Activated CD8-positive, alpha-beta memory T cell treated with anti-CD3 and anti-CD28 coated beads, Interleukin-2, amount 10 ng/mL, durations not matched to agents 7 days and 5 days (primary cell): Measurements from ENCODE around the gene NLRP9. TPM values are rescaled to one million over a fixed set of nuclear protein-coding genes. Genes with fewer than 3 reads are reported as not detected.

Experiments
- ATAC-seq: fragments of 150-1000 bp; cut with Tn5 transposase; one replicate; pipeline ENCODE4 v1.10.0; 2021; ENCODE audit warnings: moderate library complexity
- CTCF ChIA-PET: fragments of 350-600 bp; sonication (Branson Sonifier 250); formaldehyde crosslinking; loops from one replicate; lab custom pipeline; 2021; ENCODE audit warnings: antibody characterized with exemption; lab: Charles Lee
- DNase-seq: peaks from one replicate; pipeline ENCODE4 v3.0.0-alpha.2; 2020
- H3K27ac Mint-ChIP-seq: one replicate; pipeline ENCODE4 v1.8.0; 2021; ENCODE audit warnings: mild to moderate bottlenecking, mixed read lengths
- H3K27me3 Mint-ChIP-seq: one replicate; pipeline ENCODE4 v1.8.0; 2021; ENCODE audit warnings: mixed read lengths
- H3K36me3 Mint-ChIP-seq: one replicate; pipeline ENCODE4 v1.8.0; 2021; ENCODE audit warnings: mild to moderate bottlenecking, mixed read lengths
- H3K4me1 Mint-ChIP-seq: one replicate; pipeline ENCODE4 v1.8.0; 2021; ENCODE audit warnings: mixed read lengths
- H3K4me3 Mint-ChIP-seq: one replicate; pipeline ENCODE4 v1.8.0; 2021; ENCODE audit warnings: mild to moderate bottlenecking, moderate library complexity, mixed read lengths
- H3K9me3 Mint-ChIP-seq: one replicate; pipeline ENCODE4 v1.8.0; 2022; ENCODE audit warnings: low read depth, mixed read lengths
- total RNA-seq, 2 experiments: library from RNA; stranded (reverse); gene quantifications; one replicate each; pipeline ENCODE4 v1.2.3, GENCODE V29; 2021

NLRP9 gene
- total RNA-seq, 2 experiments from 2014 or later, result not detected

DNA sequence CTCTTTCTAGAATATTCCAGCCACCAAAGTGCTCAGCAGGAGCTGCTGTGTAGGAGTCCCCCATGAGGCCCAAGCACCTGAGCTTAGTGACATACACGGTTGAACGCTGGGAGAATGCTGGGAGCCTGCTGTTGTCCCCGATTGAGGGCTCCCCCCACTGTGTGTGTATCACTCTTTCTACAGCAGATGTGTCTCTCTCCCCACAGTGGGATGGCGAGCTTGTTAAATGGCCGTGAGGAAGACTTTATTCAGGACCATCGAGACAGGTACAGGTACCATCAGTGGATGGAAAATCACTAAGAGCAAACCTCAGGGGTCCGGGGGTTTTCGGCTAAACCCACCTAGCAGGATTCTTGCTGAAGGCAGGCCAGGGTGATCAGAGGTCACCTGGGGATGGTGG is 40.5 kb downstream of the NLRP9 start:
- no peak for DNase-seq
- Mint-ChIP-seq H3K4me3 (no peak overlapping the region), H3K9me3 (no peaks in the 10 kb centered on the region), H3K27me3 (no peaks in the 10 kb centered on the region), H3K4me1 (no peaks in the 10 kb centered on the region), H3K27ac (no peak overlapping the region), H3K36me3 (peaks cover 12% of the 10 kb centered on the region)
- no peak for ATAC-seq
- CTCF ChIA-PET, result no interaction called here

DNA sequence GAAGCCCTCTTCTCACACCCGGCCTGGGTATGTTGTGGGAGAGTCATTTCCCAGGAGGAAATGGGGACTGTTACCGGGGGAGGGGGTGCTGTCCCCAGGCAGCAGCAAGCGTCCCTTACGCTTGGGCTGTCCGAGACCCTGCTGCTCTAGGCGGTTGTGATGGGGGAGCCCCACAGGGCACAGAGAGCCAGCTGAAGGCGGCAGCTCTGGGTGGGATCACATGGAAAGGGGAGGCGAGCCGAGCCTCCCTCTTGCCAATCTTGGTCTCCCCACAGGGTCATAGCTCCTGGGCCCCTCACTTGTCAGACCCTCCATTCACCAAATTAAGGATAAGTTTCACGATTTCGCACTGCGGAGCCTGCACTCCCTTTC is 41.1 kb downstream of the NLRP9 start:
- no peak for ATAC-seq
- H3K27ac Mint-ChIP-seq, result no peak overlapping the region
- H3K4me3 Mint-ChIP-seq, result no peak overlapping the region
- H3K36me3 Mint-ChIP-seq, result peaks cover 12% of the 10 kb centered on the region
- no peaks in the 10 kb centered on the region for H3K9me3 Mint-ChIP-seq
- DNase-seq, result no peak
- H3K27me3 Mint-ChIP-seq, result no peaks in the 10 kb centered on the region
- no peaks in the 10 kb centered on the region for H3K4me1 Mint-ChIP-seq
- CTCF ChIA-PET, result no interaction called here

DNA sequence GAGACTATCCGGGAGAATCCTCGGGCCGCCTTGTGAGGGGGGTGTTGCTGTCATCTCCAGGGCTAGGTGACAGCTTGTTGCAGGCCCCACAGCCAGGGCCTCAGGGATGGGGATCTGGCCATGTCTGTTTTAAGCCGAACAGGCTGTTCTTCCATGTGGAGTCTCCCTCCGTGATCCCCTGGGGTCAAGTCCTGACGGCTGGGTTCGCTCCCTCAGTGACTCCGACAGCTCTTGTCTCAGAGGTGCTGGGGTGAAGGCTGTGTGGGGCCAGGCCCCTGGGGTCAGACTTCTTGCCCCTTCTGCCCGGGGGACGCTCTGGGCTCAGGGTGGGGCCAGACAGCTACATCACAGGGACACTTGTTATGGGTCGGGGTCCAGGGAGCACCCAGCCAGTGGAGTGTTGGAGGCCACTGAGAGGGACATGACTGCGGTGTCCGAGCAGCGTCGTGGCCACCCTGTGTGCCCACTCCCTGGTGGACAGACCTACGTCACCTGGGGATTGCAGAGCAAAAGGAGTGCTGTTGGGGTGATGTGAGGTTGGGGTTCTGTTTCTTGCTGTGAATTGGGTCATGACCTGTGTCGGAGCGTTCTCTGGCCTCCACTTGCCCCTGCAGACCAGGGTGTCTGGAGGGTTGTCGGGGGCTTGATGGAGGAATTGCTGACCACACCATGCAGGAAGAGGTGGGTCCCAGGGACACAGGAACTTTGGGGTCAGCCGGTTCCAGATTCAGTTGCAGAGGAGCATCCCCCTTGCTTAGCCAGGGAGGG is 41.7 kb downstream of the NLRP9 start:
- no peaks in the 10 kb centered on the region for H3K4me1 Mint-ChIP-seq
- CTCF ChIA-PET, result no interaction called here
- no peaks in the 10 kb centered on the region for H3K27me3 Mint-ChIP-seq
- H3K9me3 Mint-ChIP-seq, result no peaks in the 10 kb centered on the region
- no peak overlapping the region for H3K4me3 Mint-ChIP-seq
- DNase-seq (no peak), ATAC-seq (no peak)
- no peak overlapping the region for H3K27ac Mint-ChIP-seq
- H3K36me3 Mint-ChIP-seq, result peaks cover 12% of the 10 kb centered on the region

DNA sequence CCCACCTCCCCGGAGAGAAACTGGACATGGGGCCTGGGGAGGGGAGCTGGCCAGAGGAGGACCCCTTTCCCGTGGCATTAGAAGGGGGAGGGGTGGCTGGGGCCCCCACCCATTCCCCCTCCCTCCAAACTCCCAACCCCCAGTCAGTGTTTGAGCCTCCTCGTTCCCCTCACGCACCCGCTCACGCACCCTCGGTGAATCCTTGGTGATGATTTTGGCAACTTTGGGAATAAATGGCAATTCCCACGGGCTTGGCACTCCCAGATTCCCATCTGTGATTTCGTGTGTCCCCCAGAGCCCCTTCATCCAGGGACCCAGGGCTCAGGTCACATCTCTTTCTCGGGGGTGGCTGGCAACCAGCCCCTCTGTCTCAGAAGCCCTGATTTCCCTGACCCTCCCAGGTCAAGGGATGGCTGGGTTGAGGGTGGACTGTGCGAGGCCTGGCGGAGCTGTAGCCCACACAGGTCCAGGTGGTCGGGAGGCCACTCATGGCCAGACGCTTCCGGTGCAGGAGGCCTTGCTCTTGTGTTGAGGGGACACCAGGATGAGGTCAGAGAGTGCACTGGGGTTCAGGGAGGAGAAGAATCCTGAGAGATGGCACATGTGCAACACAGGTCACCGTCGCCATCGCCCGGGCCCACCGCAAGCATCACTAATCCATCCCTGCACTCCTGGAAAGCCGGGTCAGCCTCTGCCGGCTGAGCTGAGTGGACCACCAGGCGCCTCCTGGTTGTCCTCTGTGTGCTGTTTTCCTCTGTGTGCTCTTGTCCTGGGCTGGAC is 42.5 kb downstream of the NLRP9 start:
- CTCF ChIA-PET, result no interaction called here
- H3K36me3 Mint-ChIP-seq, result peaks cover 11% of the 10 kb centered on the region
- no peaks in the 10 kb centered on the region for H3K9me3 Mint-ChIP-seq
- no peak overlapping the region for H3K27ac Mint-ChIP-seq
- no peaks in the 10 kb centered on the region for H3K27me3 Mint-ChIP-seq
- DNase-seq (no peak), ATAC-seq (no peak)
- no peak overlapping the region for H3K4me3 Mint-ChIP-seq
- H3K4me1 Mint-ChIP-seq, result no peaks in the 10 kb centered on the region

GRCh38 chr19:55694656-55695491 is 43.3 kb downstream of the NLRP9 start:
- DNase-seq (no peak), ATAC-seq (no peak)
- Mint-ChIP-seq H3K27me3 (no peaks in the 10 kb centered on the region), H3K4me1 (no peaks in the 10 kb centered on the region), H3K36me3 (peaks cover 7% of the 10 kb centered on the region), H3K9me3 (no peaks in the 10 kb centered on the region), H3K27ac (no peak overlapping the region), H3K4me3 (no peak overlapping the region)
- CTCF ChIA-PET, result no interaction called here

- H3K9me3 Mint-ChIP-seq, result no peaks in the 10 kb centered on the region
- H3K27me3 Mint-ChIP-seq, result no peaks in the 10 kb centered on the region
These were observed 44.0 kb downstream of the NLRP9 start for GRCh38 chr19:55694241-55694655.

DNA sequence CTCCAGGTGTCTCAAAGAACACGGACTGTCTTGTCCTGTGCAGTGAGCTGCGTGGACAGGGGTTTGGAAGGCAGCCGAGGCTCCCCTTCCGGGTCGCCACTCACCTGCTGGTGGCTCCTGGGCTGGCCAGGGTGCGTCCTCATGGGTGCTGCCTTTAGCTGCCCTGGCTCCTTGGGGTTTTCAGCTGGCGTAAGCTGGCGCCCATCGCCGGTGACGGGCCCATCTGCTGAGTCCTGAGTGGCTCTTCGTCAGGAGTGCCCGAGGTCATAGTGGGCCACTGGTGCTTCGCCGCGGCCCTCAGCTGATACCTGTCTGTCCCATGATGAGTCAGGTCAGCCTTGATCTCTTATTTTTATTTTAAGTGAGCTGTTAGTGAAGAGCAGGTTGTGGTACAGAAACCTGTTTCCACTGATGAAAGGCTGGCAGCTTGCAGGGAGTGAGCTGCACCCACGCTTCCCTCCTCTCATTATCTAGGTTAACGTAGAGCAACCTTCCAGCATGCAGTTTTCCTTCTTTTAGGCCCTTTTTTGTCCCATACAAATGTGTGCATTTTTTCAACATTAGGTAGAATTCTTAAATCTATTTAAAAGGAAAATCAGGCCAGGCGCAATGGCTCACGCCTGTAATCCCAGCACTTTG is 44.7 kb downstream of the NLRP9 start:
- peaks cover 9% of the 10 kb centered on the region for H3K36me3 Mint-ChIP-seq
- no peak overlapping the region for H3K27ac Mint-ChIP-seq
- ATAC-seq (no peak), DNase-seq (no peak)
- H3K4me3 Mint-ChIP-seq, result no peak overlapping the region
- H3K9me3 Mint-ChIP-seq, result no peaks in the 10 kb centered on the region
- no peaks in the 10 kb centered on the region for H3K27me3 Mint-ChIP-seq
- no peaks in the 10 kb centered on the region for H3K4me1 Mint-ChIP-seq
- CTCF ChIA-PET, result interaction anchor here (1.1 kb wide), 1 partner anchor 10 kb away, joined by 5 read pairs; no protein-coding TSS in a partner anchor

More at GRCh38 chr19:55694241-55694655, 44.0 kb downstream of the NLRP9 start:
- no peak overlapping the region for H3K27ac Mint-ChIP-seq
- no peaks in the 10 kb centered on the region for H3K4me1 Mint-ChIP-seq
- H3K4me3 Mint-ChIP-seq, result no peak overlapping the region
- CTCF ChIA-PET, result interaction anchor here (1.1 kb wide), 1 partner anchor 9 kb away, joined by 5 read pairs; no protein-coding TSS in a partner anchor
- ATAC-seq, result no peak
- no peak for DNase-seq
- H3K36me3 Mint-ChIP-seq, result peaks cover 7% of the 10 kb centered on the region

- Mint-ChIP-seq H3K9me3 (no peaks in the 10 kb centered on the region), H3K27me3 (no peaks in the 10 kb centered on the region), H3K4me1 (no peaks in the 10 kb centered on the region), H3K27ac (no peak overlapping the region), H3K36me3 (peaks cover 8% of the 10 kb centered on the region), H3K4me3 (no peak overlapping the region)
- CTCF ChIA-PET, result no interaction called here
- ATAC-seq (no peak), DNase-seq (no peak)
These were observed 45.5 kb downstream of the NLRP9 start for GRCh38 chr19:55692681-55693081.

GRCh38 chr19:55691561-55692481 is 46.4 kb downstream of the NLRP9 start:
- CTCF ChIA-PET, result no interaction called here
- no peak for ATAC-seq
- Mint-ChIP-seq H3K9me3 (no peaks in the 10 kb centered on the region), H3K4me3 (no peak overlapping the region), H3K27ac (no peak overlapping the region), H3K36me3 (peaks cover 8% of the 10 kb centered on the region), H3K27me3 (no peaks in the 10 kb centered on the region), H3K4me1 (no peaks in the 10 kb centered on the region)
- no peak for DNase-seq

- no peak for DNase-seq
- no peaks in the 10 kb centered on the region for H3K9me3 Mint-ChIP-seq
- H3K27me3 Mint-ChIP-seq, result no peaks in the 10 kb centered on the region
These were observed 47.2 kb downstream of the NLRP9 start for GRCh38 chr19:55690769-55691545.

DNA sequence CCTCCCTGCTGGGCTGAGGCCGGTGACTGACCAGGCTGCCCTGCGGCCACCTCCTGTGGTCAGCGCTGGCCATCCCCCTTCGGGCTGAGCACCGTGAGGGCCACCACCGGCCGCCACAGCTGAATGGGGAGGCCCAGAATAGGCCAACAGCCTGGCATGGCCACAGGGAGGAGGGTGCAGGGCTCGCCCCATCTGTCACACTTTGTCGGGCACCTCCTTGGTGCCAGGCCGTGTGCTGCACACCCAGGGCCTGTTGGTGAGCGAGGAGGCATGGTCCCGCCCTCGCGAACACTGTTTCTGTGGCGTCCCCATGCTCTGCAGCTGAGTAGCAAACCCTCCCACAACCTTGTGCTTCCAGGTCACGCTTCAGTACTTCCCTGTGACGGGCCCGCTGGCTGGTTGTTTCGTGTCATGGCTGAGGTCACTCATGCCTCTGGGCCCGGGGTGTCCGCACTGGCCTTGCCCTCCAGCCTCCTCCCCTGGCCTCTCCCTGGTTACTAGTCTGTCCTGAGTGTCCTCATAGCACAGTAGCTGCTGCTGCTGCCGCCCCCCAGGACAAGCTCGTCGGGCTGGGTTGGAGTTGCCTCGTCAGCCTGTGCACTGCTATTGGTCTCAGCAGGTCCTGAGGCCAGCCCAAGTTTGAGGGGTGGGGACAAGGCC is 48.0 kb downstream of the NLRP9 start:
- no peaks in the 10 kb centered on the region for H3K9me3 Mint-ChIP-seq
- peaks cover 11% of the 10 kb centered on the region for H3K36me3 Mint-ChIP-seq
- no peaks in the 10 kb centered on the region for H3K4me1 Mint-ChIP-seq
- H3K27me3 Mint-ChIP-seq, result no peaks in the 10 kb centered on the region
- no peak overlapping the region for H3K4me3 Mint-ChIP-seq
- ATAC-seq (no peak), DNase-seq (no peak)
- no peak overlapping the region for H3K27ac Mint-ChIP-seq
- CTCF ChIA-PET, result no interaction called here

More at GRCh38 chr19:55690769-55691545, 47.2 kb downstream of the NLRP9 start:
- Mint-ChIP-seq H3K4me3 (no peak overlapping the region), H3K27ac (no peak overlapping the region), H3K4me1 (no peaks in the 10 kb centered on the region), H3K36me3 (peaks cover 8% of the 10 kb centered on the region)
- ATAC-seq, result no peak
- CTCF ChIA-PET, result no interaction called here
